ENCODE measurements around the gene CYB5D1.

CYB5D1 gene

DNA sequence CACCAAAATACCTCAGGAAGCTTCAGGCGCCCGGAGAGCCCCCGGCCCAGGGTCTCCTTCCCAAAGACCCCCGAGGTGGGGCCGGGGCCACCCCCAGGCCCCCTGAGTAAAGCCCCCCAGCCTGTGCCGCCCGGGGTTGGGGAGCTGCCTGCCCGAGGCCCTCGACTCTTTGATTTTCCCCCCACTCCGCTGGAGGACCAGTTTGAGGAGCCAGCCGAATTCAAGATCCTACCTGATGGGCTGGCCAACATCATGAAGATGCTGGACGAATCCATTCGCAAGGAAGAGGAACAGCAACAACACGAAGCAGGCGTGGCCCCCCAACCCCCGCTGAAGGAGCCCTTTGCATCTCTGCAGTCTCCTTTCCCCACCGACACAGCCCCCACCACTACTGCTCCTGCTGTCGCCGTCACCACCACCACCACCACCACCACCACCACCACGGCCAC lies 9.6 kb upstream of the CYB5D1 start:
- H3K27ac ChIP-seq (ENCODE audit: low read length): no peak overlapping the region
- no peaks in the 10 kb centered on the region for H3K9me3 ChIP-seq (ENCODE audit: insufficient read depth, low read depth, low read length)
- no peak overlapping the region for H3K9ac ChIP-seq (ENCODE audit: low read depth, low read length)
- H3K4me1 ChIP-seq (ENCODE audit: insufficient read depth, low read length): no peaks in the 10 kb centered on the region
- no peak overlapping the region for H3K4me3 ChIP-seq (ENCODE audit: low read length)
- H3K27me3 ChIP-seq (ENCODE audit: insufficient read depth, low read length): peaks cover 38% of the 10 kb centered on the region
- H3K36me3 ChIP-seq (ENCODE audit: insufficient read depth, low read depth, low read length): peaks cover 8% of the 10 kb centered on the region; the same call in 1 of the 2 replicates

DNA sequence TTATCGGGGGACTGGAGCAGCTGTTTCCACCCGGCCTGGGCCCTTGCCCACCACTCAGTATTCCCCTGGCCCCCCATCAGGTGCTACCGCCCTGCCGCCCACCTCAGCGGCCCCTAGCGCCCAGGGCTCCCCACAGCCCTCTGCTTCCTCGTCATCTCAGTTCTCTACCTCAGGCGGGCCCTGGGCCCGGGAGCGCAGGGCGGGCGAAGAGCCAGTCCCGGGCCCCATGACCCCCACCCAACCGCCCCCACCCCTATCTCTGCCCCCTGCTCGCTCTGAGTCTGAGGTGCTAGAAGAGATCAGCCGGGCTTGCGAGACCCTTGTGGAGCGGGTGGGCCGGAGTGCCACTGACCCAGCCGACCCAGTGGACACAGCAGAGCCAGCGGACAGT lies 9.1 kb upstream of the CYB5D1 start:
- Histone ChIP-seq H3K27me3 (ENCODE audit: insufficient read depth, low read length) (peaks cover 41% of the 10 kb centered on the region), H3K4me3 (ENCODE audit: low read length) (no peak overlapping the region), H3K9me3 (ENCODE audit: insufficient read depth, low read depth, low read length) (no peaks in the 10 kb centered on the region), H3K4me1 (ENCODE audit: insufficient read depth, low read length) (peaks cover under 1% of the 10 kb centered on the region; the same call in 1 of the 2 replicates), H3K27ac (ENCODE audit: low read length) (no peak overlapping the region), H3K9ac (ENCODE audit: low read depth, low read length) (no peak overlapping the region), H3K36me3 (ENCODE audit: insufficient read depth, low read depth, low read length) (peaks cover 8% of the 10 kb centered on the region; the same call in 1 of the 2 replicates)

DNA sequence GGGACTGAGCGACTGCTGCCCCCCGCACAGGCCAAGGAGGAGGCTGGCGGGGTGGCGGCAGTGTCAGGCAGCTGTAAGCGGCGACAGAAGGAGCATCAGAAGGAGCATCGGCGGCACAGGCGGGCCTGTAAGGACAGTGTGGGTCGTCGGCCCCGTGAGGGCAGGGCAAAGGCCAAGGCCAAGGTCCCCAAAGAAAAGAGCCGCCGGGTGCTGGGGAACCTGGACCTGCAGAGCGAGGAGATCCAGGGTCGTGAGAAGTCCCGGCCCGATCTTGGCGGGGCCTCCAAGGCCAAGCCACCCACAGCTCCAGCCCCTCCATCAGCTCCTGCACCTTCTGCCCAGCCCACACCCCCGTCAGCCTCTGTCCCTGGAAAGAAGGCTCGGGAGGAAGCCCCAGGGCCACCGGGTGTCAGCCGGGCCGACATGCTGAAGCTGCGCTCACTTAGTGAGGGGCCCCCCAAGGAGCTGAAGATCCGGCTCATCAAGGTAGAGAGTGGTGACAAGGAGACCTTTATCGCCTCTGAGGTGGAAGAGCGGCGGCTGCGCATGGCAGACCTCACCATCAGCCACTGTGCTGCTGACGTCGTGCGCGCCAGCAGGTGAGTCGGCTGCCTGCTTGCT lies 8.6 kb upstream of the CYB5D1 start:
- Histone ChIP-seq H3K9me3 (ENCODE audit: insufficient read depth, low read depth, low read length) (no peaks in the 10 kb centered on the region), H3K36me3 (ENCODE audit: insufficient read depth, low read depth, low read length) (peaks cover 8% of the 10 kb centered on the region; the same call in 1 of the 2 replicates), H3K4me1 (ENCODE audit: insufficient read depth, low read length) (peaks cover 2% of the 10 kb centered on the region; the same call in 1 of the 2 replicates), H3K27ac (ENCODE audit: low read length) (no peak overlapping the region), H3K9ac (ENCODE audit: low read depth, low read length) (no peak overlapping the region), H3K27me3 (ENCODE audit: insufficient read depth, low read length) (peaks cover 42% of the 10 kb centered on the region), H3K4me3 (ENCODE audit: low read length) (no peak overlapping the region)

DNA sequence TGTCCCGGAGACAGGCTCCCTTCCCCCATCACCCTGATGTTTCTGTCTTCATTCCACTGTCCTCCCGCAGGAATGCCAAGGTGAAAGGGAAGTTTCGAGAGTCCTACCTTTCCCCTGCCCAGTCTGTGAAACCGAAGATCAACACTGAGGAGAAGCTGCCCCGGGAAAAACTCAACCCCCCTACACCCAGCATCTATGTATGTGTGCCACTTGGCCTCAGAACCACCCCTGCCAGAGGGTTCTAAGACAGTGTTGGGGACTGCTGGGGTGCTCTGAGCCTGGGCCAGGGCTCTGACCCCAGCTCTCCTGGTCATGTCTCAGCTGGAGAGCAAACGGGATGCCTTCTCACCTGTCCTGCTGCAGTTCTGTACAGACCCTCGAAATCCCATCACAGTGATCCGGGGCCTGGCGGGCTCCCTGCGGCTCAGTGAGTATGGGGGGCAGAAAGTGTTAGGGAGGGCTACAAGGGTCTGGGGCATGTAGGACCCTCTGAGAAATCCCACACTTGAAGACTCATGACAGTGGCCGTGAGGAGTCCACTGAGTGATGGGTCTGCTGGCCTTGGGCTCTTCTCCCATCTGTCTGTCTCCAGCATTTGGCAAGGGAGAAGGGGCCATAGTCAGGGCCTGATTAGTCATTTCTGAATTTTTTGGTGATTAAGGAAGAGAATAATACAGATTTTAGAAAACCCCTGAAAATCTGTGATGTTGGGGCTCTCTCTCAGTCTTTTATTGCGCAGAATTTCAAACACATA lies 7.9 kb upstream of the CYB5D1 start:
- no peak overlapping the region for H3K9ac ChIP-seq (ENCODE audit: low read depth, low read length)
- peaks cover 5% of the 10 kb centered on the region; the same call in 1 of the 2 replicates for H3K4me1 ChIP-seq (ENCODE audit: insufficient read depth, low read length)
- H3K27me3 ChIP-seq (ENCODE audit: insufficient read depth, low read length): peaks cover 46% of the 10 kb centered on the region
- no peak overlapping the region for H3K4me3 ChIP-seq (ENCODE audit: low read length)
- peaks cover 8% of the 10 kb centered on the region; the same call in 1 of the 2 replicates for H3K36me3 ChIP-seq (ENCODE audit: insufficient read depth, low read depth, low read length)
- H3K9me3 ChIP-seq (ENCODE audit: insufficient read depth, low read depth, low read length): no peaks in the 10 kb centered on the region
- H3K27ac ChIP-seq (ENCODE audit: low read length): no peak overlapping the region

DNA sequence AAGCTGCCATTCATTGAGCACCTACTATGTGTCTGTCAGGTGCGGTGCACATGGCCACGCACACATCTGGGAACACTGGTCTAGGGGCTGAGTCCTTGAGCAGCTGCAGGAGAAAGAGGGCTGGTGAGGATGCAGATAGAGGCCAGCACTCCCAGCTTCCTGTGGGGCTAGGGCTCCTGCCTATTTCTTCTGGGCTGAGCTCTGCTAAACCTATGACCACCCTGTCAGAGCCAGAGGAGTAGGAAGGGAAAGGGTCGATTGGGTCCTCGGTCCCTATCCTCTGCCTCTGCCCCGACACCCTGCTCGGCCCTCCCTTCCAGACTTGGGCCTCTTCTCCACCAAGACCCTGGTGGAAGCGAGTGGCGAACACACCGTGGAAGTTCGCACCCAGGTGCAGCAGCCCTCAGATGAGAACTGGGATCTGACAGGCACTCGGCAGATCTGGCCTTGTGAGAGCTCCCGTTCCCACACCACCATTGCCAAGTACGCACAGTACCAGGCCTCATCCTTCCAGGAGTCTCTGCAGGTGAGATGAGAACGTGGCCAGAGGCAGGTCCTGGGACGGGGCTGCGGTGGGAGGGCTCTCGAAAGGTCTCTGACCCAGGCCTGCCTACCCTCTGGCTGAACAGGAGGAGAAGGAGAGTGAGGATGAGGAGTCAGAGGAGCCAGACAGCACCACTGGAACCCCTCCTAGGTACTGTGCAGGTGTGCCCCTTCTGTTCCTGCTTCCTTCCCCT lies 6.9 kb upstream of the CYB5D1 start:
- H3K4me3 ChIP-seq (ENCODE audit: low read length): peak overlapping the region; percentile 82
- peaks cover 48% of the 10 kb centered on the region for H3K27me3 ChIP-seq (ENCODE audit: insufficient read depth, low read length)
- H3K9ac ChIP-seq (ENCODE audit: low read depth, low read length): no peak overlapping the region; the same call in 1 of the 2 replicates
- H3K36me3 ChIP-seq (ENCODE audit: insufficient read depth, low read depth, low read length): peaks cover 8% of the 10 kb centered on the region; the same call in 1 of the 2 replicates
- H3K9me3 ChIP-seq (ENCODE audit: insufficient read depth, low read depth, low read length): no peaks in the 10 kb centered on the region
- peaks cover 10% of the 10 kb centered on the region; the same call in 1 of the 2 replicates for H3K4me1 ChIP-seq (ENCODE audit: insufficient read depth, low read length)
- H3K27ac ChIP-seq (ENCODE audit: low read length): no peak overlapping the region

- peaks cover 14% of the 10 kb centered on the region; the same call in 1 of the 2 replicates for H3K4me1 ChIP-seq (ENCODE audit: insufficient read depth, low read length)
- H3K4me3 ChIP-seq (ENCODE audit: low read length): peak overlapping the region; percentile 82
- H3K9me3 ChIP-seq (ENCODE audit: insufficient read depth, low read depth, low read length): no peaks in the 10 kb centered on the region
- H3K36me3 ChIP-seq (ENCODE audit: insufficient read depth, low read depth, low read length): peaks cover 8% of the 10 kb centered on the region; the same call in 1 of the 2 replicates
- H3K27me3 ChIP-seq (ENCODE audit: insufficient read depth, low read length): peaks cover 56% of the 10 kb centered on the region
- peak overlapping the region; percentile 59; the same call in 1 of the 2 replicates for H3K9ac ChIP-seq (ENCODE audit: low read depth, low read length)
- no peak overlapping the region for H3K27ac ChIP-seq (ENCODE audit: low read length)
Observed at GRCh38 chr17:7851438-7852261, 6.2 kb upstream of the CYB5D1 start.

DNA sequence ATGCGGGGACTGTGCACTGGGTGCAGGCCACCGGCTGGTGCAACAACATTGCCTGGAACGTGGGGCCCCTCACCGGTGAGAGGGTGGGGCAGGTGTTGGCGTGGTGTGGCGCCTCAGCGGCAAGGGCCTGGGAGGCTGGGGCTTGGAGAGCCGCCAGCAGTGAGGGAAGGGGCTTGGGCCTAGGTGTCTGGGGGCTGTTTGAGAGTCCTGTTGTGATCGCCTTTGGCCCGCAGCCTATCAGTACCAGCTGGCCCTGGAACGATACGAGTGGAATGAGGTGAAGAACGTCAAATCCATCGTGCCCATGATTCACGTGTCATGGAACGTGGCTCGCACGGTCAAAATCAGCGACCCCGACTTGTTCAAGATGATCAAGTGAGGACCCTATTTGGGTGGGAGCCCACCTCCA lies 5.5 kb upstream of the CYB5D1 start:
- Histone ChIP-seq H3K27ac (ENCODE audit: low read length) (no peak overlapping the region), H3K27me3 (ENCODE audit: insufficient read depth, low read length) (peaks cover 58% of the 10 kb centered on the region), H3K4me3 (ENCODE audit: low read length) (no peak overlapping the region; the same call in 1 of the 2 replicates), H3K9ac (ENCODE audit: low read depth, low read length) (no peak overlapping the region), H3K4me1 (ENCODE audit: insufficient read depth, low read length) (peaks cover 14% of the 10 kb centered on the region; the same call in 1 of the 2 replicates), H3K36me3 (ENCODE audit: insufficient read depth, low read depth, low read length) (peaks cover 8% of the 10 kb centered on the region; the same call in 1 of the 2 replicates), H3K9me3 (ENCODE audit: insufficient read depth, low read depth, low read length) (no peaks in the 10 kb centered on the region)

DNA sequence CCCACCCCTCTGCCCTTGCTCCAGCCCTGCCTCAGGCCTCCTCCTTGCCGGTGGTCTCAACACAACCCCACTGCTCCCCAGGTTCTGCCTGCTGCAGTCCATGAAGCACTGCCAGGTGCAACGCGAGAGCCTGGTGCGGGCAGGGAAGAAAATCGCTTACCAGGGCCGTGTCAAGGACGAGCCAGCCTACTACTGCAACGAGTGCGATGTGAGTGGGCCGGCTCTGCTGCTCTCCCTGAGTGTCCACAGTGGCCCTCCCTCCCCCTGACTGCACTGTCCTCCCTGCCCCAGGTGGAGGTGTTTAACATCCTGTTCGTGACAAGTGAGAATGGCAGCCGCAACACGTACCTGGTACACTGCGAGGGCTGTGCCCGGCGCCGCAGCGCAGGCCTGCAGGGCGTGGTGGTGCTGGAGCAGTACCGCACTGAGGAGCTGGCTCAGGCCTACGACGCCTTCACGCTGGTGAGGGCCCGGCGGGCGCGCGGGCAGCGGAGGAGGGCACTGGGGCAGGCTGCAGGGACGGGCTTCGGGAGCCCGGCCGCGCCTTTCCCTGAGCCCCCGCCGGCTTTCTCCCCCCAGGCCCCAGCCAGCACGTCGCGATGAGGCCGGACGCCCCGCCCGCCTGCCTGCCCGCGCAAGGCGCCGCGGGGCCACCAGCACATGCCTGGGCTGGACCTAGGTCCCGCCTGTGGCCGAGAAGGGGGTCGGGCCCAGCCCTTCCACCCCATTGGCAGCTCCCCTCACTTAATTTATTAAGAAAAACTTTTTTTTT lies 4.7 kb upstream of the CYB5D1 start:
- H3K9me3 ChIP-seq (ENCODE audit: insufficient read depth, low read depth, low read length): no peaks in the 10 kb centered on the region
- H3K4me3 ChIP-seq (ENCODE audit: low read length): peak overlapping the region; percentile 60; the same call in 1 of the 2 replicates
- H3K4me1 ChIP-seq (ENCODE audit: insufficient read depth, low read length): peaks cover 14% of the 10 kb centered on the region; the same call in 1 of the 2 replicates
- H3K27me3 ChIP-seq (ENCODE audit: insufficient read depth, low read length): peaks cover 58% of the 10 kb centered on the region
- no peak overlapping the region for H3K9ac ChIP-seq (ENCODE audit: low read depth, low read length)
- peaks cover 8% of the 10 kb centered on the region; the same call in 1 of the 2 replicates for H3K36me3 ChIP-seq (ENCODE audit: insufficient read depth, low read depth, low read length)
- no peak overlapping the region for H3K27ac ChIP-seq (ENCODE audit: low read length)

DNA sequence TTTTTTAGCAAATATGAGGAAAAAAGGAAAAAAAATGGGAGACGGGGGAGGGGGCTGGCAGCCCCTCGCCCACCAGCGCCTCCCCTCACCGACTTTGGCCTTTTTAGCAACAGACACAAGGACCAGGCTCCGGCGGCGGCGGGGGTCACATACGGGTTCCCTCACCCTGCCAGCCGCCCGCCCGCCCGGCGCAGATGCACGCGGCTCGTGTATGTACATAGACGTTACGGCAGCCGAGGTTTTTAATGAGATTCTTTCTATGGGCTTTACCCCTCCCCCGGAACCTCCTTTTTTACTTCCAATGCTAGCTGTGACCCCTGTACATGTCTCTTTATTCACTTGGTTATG lies 4.1 kb upstream of the CYB5D1 start:
- no peaks in the 10 kb centered on the region for H3K9me3 ChIP-seq (ENCODE audit: insufficient read depth, low read depth, low read length)
- no peak overlapping the region for H3K9ac ChIP-seq (ENCODE audit: low read depth, low read length)
- H3K4me3 ChIP-seq (ENCODE audit: low read length): peak overlapping the region; percentile 60; the same call in 1 of the 2 replicates
- peaks cover 14% of the 10 kb centered on the region; the same call in 1 of the 2 replicates for H3K4me1 ChIP-seq (ENCODE audit: insufficient read depth, low read length)
- H3K36me3 ChIP-seq (ENCODE audit: insufficient read depth, low read depth, low read length): peaks cover 8% of the 10 kb centered on the region; the same call in 1 of the 2 replicates
- H3K27ac ChIP-seq (ENCODE audit: low read length): no peak overlapping the region
- peaks cover 58% of the 10 kb centered on the region for H3K27me3 ChIP-seq (ENCODE audit: insufficient read depth, low read length)

- H3K27ac ChIP-seq (ENCODE audit: low read length): no peak overlapping the region
- peaks cover 17% of the 10 kb centered on the region; the same call in 1 of the 2 replicates for H3K4me1 ChIP-seq (ENCODE audit: insufficient read depth, low read length)
- peak overlapping the region; percentile 60 for H3K4me3 ChIP-seq (ENCODE audit: low read length)
- no peak overlapping the region for H3K9ac ChIP-seq (ENCODE audit: low read depth, low read length)
- H3K27me3 ChIP-seq (ENCODE audit: insufficient read depth, low read length): peaks cover 58% of the 10 kb centered on the region
- H3K36me3 ChIP-seq (ENCODE audit: insufficient read depth, low read depth, low read length): peaks cover 8% of the 10 kb centered on the region; the same call in 1 of the 2 replicates
- H3K9me3 ChIP-seq (ENCODE audit: insufficient read depth, low read depth, low read length): no peaks in the 10 kb centered on the region
Observed at GRCh38 chr17:7854078-7854777, 3.6 kb upstream of the CYB5D1 start.

Data from iPS-20b (cell line).